OCI-LY3 (cell line): ENCODE data around the gene CD1B.
A peak's percentile ranks its signal among the peaks of the same experiment; 100 is the strongest.

ENCODE experiments used
- H2AFZ ChIP-seq: fragments of 200-600, 300-600 bp; shearing (Covaris generic); 2 replicates; pipeline ENCODE4 v1.6.0; 2014; ENCODE audit warnings: antibody characterized with exemption, low read depth, low read length
- H3K27ac ChIP-seq: fragments of 200-600, 300-600 bp; sonication (generic); 2 replicates; pipeline ENCODE4 v1.5.1; 2014; ENCODE audit warnings: mild to moderate bottlenecking, low read length, moderate library complexity, mixed read lengths
- H3K27me3 ChIP-seq: fragments of 200-600, 300-600 bp; sonication (generic); 2 replicates; pipeline ENCODE4 v1.6.1; 2014; ENCODE audit warnings: low read depth, low read length, mixed read lengths
- H3K36me3 ChIP-seq: fragments of 200-600, 300-600 bp; sonication (generic); replicated peaks from 2 replicates; pipeline ENCODE3; 2014; ENCODE audit warnings: low read depth, low read length, mixed read lengths
- H3K4me1 ChIP-seq: fragments of 300-600, 200-600 bp; sonication (generic); 2 replicates; pipeline ENCODE4 v1.6.1; 2014; ENCODE audit warnings: low read length, mixed read lengths
- H3K4me2 ChIP-seq: fragments of 200-600, 300-600 bp; sonication (generic); 2 replicates; pipeline ENCODE4 v1.6.1; 2014; ENCODE audit warnings: low read length, mixed read lengths
- H3K4me3 ChIP-seq: fragments of 300-600, 200-600 bp; sonication (generic); 2 replicates; pipeline ENCODE4 v1.5.1; 2014; ENCODE audit warnings: antibody characterized with exemption, mild to moderate bottlenecking, low read length, moderate library complexity
- H3K79me2 ChIP-seq: fragments of 300-600, 200-600 bp; shearing (Covaris generic); 2 replicates; pipeline ENCODE4 v1.6.1; 2014; ENCODE audit warnings: mild to moderate bottlenecking, low read length, mixed read lengths
- H3K9ac ChIP-seq: fragments of 300-600, 200-600 bp; shearing (Covaris generic); 2 replicates; pipeline ENCODE4 v1.6.0; 2014; ENCODE audit warnings: mild to moderate bottlenecking, low read length, moderate library complexity
- H3K9me3 ChIP-seq: fragments of 200-600, 300-600 bp; shearing (Covaris generic); 2 replicates; pipeline ENCODE4 v1.6.1; 2014; ENCODE audit warnings: low read length, mixed read lengths; ENCODE audit not compliant: insufficient read depth
- H4K20me1 ChIP-seq: fragments of 200-600, 300-600 bp; sonication (generic); 2 replicates; pipeline ENCODE4 v1.6.1; 2016; ENCODE audit warnings: low read length, mixed read lengths; ENCODE audit not compliant: insufficient read depth
- CTCF ChIP-seq: fragments of 200-600, 300-600 bp; sonication (generic); IDR thresholded peaks from 2 replicates; pipeline ENCODE4 v1.5.1; 2014; ENCODE audit warnings: antibody characterized with exemption, low read length, low read depth
- EZH2phosphoT487 ChIP-seq: fragments of 200-600 bp; shearing (Covaris generic); IDR thresholded peaks from 2 replicates; pipeline ENCODE4 v1.6.1; 2018; ENCODE audit warnings: antibody characterized with exemption, mixed run types, low read depth

CD1B gene

DNA sequence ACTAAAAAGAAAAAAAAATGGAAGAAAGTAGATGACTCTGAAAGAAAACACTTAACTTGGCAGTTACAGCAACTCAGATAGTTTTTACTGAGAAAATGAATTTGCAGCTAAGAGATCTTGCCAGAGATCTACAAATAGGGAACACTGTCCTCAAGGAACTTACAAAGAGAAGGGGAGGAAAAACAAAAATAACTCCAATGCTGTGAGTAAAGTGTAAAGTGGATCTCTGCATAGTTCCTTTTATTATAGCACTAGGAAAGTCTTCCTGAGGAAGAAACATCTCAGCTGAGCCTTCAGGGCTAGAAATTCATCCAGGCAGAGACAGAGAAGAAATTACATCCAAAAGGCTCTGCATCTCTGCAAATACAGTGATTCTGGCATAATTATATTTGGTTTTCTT lies 3.9 kb downstream of the CD1B start:
- Histone ChIP-seq H3K27me3 (peaks cover 4% of the 10 kb centered on the region), H3K27ac (no peak overlapping the region), H3K79me2 (no peaks in the 10 kb centered on the region), H3K4me2 (no peak overlapping the region), H2AFZ (no peak overlapping the region), H3K9ac (no peak overlapping the region), H3K9me3 (peaks cover 22% of the 10 kb centered on the region), H4K20me1 (no peaks in the 10 kb centered on the region), H3K36me3 (peaks cover 22% of the 10 kb centered on the region), H3K4me1 (peaks cover 40% of the 10 kb centered on the region), H3K4me3 (no peak overlapping the region)
- TF ChIP-seq CTCF, result no peak
- no peak for TF ChIP-seq EZH2phosphoT487

DNA sequence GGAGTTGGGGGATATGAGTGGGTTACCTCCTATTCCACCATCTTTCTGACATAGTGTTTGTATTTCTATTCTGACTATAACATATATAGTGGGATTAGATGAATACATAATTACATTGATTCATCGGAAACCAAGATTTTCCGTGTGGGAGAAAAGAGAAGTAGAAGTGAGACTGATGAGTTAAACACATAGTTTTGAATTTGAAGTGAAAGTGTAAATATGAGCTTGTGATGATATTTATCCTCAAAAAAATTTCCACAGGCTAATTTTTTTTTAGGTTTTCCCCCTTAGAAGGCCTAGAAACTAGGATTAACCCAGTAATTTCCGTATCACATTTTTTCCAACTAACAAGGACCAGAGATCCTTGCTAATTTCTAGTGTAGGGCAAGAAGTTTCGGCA lies 6.9 kb downstream of the CD1B start:
- Histone ChIP-seq H3K9me3 (peaks cover 23% of the 10 kb centered on the region), H3K27me3 (no peaks in the 10 kb centered on the region), H2AFZ (no peak overlapping the region), H3K27ac (peak overlapping the region; percentile 57), H3K4me1 (peaks cover 36% of the 10 kb centered on the region), H3K4me3 (peak overlapping the region; percentile 36), H3K79me2 (no peaks in the 10 kb centered on the region), H3K36me3 (peaks cover 27% of the 10 kb centered on the region), H4K20me1 (no peaks in the 10 kb centered on the region), H3K4me2 (peak overlapping the region; percentile 49), H3K9ac (peak overlapping the region; percentile 5; the same call in 1 of the 2 replicates)
- TF ChIP-seq CTCF (no peak), EZH2phosphoT487 (0 out of 2 replicates have a peak, but pooled peaks have one; percentile 39)

DNA sequence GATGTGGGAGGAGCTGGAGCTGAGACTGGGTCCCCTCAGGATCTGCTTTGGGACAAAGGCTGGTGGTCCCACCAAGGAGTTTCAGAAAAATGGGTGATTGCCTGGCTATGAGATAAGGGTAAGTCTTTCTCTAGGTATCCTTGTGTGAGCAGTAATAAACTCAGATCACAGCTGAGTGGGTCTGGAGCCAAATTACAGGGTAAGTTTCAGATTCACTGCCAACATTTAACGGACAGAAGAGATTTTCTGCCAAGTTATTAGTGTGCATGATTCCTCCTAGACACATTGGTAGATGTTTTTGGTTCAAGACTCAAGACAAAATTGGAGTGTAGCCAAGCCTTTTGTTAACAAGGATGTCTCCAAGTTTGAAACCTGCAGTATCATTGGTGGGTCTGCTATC lies 7.5 kb downstream of the CD1B start:
- peak overlapping the region; percentile 49 for H3K4me2 ChIP-seq
- no peaks in the 10 kb centered on the region for H3K27me3 ChIP-seq
- H3K9ac ChIP-seq, result no peak overlapping the region; the same call in 1 of the 2 replicates
- H2AFZ ChIP-seq, result no peak overlapping the region
- H3K36me3 ChIP-seq, result peaks cover 27% of the 10 kb centered on the region
- no peaks in the 10 kb centered on the region for H4K20me1 ChIP-seq
- no peak for TF ChIP-seq CTCF
- TF ChIP-seq EZH2phosphoT487, result no peak
- H3K4me3 ChIP-seq, result no peak overlapping the region
- H3K4me1 ChIP-seq, result peaks cover 31% of the 10 kb centered on the region
- peak overlapping the region; percentile 57; the same call in 1 of the 2 replicates for H3K27ac ChIP-seq
- H3K9me3 ChIP-seq, result peaks cover 23% of the 10 kb centered on the region
- no peaks in the 10 kb centered on the region for H3K79me2 ChIP-seq

- Histone ChIP-seq H3K27me3 (no peaks in the 10 kb centered on the region), H4K20me1 (no peaks in the 10 kb centered on the region), H3K9me3 (0 out of 2 replicates have a peak, but pooled peaks cover 5% of the 10 kb centered on the region), H3K27ac (no peak overlapping the region), H3K4me1 (peaks cover 12% of the 10 kb centered on the region), H2AFZ (no peak overlapping the region), H3K79me2 (no peaks in the 10 kb centered on the region), H3K9ac (no peak overlapping the region), H3K36me3 (no peaks in the 10 kb centered on the region), H3K4me2 (no peak overlapping the region), H3K4me3 (no peak overlapping the region)
- TF ChIP-seq EZH2phosphoT487 (no peak), CTCF (no peak)
Measured at GRCh38 chr1:158311066-158311465, 20.3 kb downstream of the CD1B start.
